BJ (cell line): ENCODE measurements around the gene AVEN. TPM values are rescaled to one million over a fixed set of nuclear protein-coding genes. Genes with fewer than 3 reads are reported as not detected.

ENCODE experiments used
- CTCF ChIA-PET: fragments of 350-600 bp; formaldehyde crosslinking; extraction: SDS; loops from one replicate; lab custom pipeline; 2021; ENCODE audit warnings: antibody characterized with exemption, inconsistent platforms; lab: Yijun Ruan, JAX
- POLR2A ChIA-PET: fragments of 300-600 bp; sonication (Branson Sonifier 250); formaldehyde crosslinking; extraction: SDS; loops from one replicate; lab custom pipeline; 2021; ENCODE audit warnings: antibody characterized with exemption; lab: Charles Lee
- DNase-seq: peaks from one replicate; pipeline ENCODE4 v3.0.0-alpha.2; 2011; ENCODE audit warnings: low read depth
- H3K27me3 ChIP-seq: 2 replicates; pipeline ENCODE4 v1.6.0; 2011; ENCODE audit warnings: low read length; ENCODE audit not compliant: control insufficient read depth, insufficient read depth
- H3K36me3 ChIP-seq: 2 replicates; pipeline ENCODE4 v1.5.1; 2011; ENCODE audit warnings: low read length; ENCODE audit not compliant: control insufficient read depth, insufficient read depth
- H3K4me3 ChIP-seq: 2 replicates; pipeline ENCODE4 v1.5.1; 2011; ENCODE audit warnings: low read depth, mild to moderate bottlenecking, control low read depth, low read length
- polyA plus RNA-seq: library from polyadenylated mRNA; depleted of rRNA; stranded (reverse); fragments of >200 nt; gene quantifications from 2 replicates; pipeline ENCODE4 v1.2.3, GENCODE V29; 2011
- TF ChIP-seq, protein P1 (sequence below): IDR thresholded peaks from 2 replicates; pipeline ENCODE4 v1.5.1; 2011; ENCODE audit warnings: low read depth, mild to moderate bottlenecking, control low read depth, inconsistent platforms, low read length, moderate library complexity; ENCODE audit not compliant: insufficient read depth

Gene AVEN
- polyA plus RNA-seq, 1 experiment: 17.6 TPM

DNA sequence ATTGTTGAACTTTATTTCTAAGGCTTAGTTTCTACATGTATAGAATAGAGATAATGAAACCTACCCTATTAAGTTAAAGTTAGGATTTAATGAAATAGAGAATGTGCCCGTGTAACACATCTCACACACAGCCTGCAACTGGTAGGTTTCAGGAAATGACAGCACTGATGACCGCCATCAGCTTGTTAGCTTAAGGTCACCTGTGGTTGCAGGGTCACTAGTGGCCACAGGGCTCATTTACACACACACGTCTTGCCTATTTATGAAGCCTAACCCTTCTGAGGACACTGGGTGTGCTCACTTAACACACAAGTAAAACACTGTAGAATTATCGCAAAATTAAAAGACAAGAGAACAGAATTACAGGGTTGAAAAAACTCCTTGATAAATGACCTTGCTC lies 50.6 kb downstream of the AVEN start:
- Histone ChIP-seq H3K36me3 (no peaks in the 10 kb centered on the region), H3K27me3 (no peaks in the 10 kb centered on the region), H3K4me3 (no peak overlapping the region)
- ChIA-PET CTCF (no interaction called here), POLR2A (no interaction called here)
- DNase-seq: no peak
- TF ChIP-seq, protein P1, sequence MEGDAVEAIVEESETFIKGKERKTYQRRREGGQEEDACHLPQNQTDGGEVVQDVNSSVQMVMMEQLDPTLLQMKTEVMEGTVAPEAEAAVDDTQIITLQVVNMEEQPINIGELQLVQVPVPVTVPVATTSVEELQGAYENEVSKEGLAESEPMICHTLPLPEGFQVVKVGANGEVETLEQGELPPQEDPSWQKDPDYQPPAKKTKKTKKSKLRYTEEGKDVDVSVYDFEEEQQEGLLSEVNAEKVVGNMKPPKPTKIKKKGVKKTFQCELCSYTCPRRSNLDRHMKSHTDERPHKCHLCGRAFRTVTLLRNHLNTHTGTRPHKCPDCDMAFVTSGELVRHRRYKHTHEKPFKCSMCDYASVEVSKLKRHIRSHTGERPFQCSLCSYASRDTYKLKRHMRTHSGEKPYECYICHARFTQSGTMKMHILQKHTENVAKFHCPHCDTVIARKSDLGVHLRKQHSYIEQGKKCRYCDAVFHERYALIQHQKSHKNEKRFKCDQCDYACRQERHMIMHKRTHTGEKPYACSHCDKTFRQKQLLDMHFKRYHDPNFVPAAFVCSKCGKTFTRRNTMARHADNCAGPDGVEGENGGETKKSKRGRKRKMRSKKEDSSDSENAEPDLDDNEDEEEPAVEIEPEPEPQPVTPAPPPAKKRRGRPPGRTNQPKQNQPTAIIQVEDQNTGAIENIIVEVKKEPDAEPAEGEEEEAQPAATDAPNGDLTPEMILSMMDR: no peak

DNA sequence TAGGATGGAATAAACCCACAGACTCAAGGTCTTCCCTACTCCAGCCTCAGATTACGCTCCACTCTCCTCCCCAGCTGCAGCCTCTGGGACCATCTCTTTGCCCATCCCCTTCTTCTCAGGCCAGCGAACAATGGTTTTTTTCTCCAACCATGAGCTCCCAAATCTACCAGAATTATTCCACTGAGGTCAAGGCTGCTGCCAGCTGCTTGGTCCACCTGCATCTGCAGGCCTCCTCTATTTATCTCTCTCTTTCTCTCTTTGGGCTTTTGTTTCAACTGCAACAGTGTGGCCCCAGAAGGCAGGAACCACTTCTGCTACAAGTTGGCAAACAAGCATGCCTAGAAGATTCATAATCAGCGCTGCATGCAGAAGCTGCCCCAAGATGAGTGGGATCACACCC lies 51.6 kb downstream of the AVEN start:
- TF ChIP-seq, protein P1: no peak
- Histone ChIP-seq H3K36me3 (no peaks in the 10 kb centered on the region), H3K27me3 (no peaks in the 10 kb centered on the region), H3K4me3 (no peak overlapping the region)
- CTCF ChIA-PET: no interaction called here
- no peak for DNase-seq
- POLR2A ChIA-PET: no interaction called here

DNA sequence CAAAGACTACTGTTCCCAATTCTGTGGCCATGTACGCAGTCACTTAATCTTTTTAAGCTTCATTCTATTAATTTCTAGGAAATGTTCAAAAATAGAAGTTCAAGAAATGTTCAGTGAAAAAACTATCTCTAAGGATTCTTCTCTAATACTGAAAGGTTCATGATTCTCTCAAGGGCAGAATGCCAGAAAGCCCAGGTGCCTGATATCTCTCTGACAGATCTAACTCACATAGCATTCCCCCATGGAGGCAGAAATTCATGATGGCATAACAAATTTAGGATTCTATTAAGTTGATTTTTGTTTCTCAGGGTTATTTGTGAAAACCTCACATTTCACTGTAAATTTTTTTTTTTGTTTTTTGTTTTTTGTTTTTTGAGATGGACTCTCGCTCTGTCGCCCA lies 53.3 kb downstream of the AVEN start:
- ChIA-PET CTCF (interaction anchor here (0.7 to 1.7 kb wide), 5 partner anchors 8 to 248 kb away, joined by 3 to 8 read pairs (median 3); no protein-coding TSS in a partner anchor), POLR2A (no interaction called here)
- Histone ChIP-seq H3K4me3 (no peak overlapping the region), H3K27me3 (no peaks in the 10 kb centered on the region), H3K36me3 (no peaks in the 10 kb centered on the region)
- TF ChIP-seq, protein P1: no peak
- DNase-seq: no peak

DNA sequence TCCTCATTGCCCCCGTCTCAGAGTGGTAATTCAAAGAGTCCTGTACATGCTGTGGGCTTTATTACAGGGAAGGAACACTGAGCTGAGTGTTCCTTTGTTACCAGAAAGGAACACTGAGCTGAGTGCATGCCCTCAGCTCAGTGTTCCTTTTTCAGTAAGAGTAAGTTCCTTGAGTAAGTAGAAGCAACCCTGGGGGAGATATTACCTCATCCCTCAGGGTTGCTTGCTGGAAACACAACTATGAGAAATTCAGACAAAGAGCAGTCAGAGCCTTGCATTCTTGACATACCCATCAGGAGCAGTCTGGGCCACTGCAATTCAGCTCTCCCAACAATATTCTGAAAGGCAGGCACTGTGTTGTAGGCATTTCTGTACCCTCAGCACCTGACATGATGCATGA lies 53.7 kb downstream of the AVEN start:
- ChIA-PET CTCF (interaction anchor here (0.7 to 1.7 kb wide), 7 partner anchors 9 to 248 kb away, joined by 3 to 8 read pairs (median 3); no protein-coding TSS in a partner anchor), POLR2A (no interaction called here)
- TF ChIP-seq, protein P1: no peak
- Histone ChIP-seq H3K36me3 (no peaks in the 10 kb centered on the region), H3K4me3 (no peak overlapping the region), H3K27me3 (no peaks in the 10 kb centered on the region)
- peak; percentile 67 for DNase-seq

DNA sequence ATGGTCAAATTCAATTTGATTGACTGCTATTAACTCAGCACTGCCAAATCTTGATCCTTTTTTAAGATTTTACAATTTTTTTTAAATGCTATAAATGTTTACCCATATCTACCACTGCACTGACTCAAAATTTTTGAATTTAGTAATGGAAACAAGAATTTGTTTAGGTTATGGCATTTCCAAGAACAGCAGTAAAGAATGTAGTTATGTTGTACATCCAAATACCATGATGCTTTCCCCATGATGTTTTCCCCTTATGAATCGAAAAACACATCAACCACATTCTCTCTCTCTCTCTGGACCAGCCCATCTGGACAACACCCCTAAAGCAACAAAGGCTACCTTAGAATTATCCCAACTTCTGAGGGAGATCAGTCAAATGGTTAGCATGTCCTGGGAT lies 56.5 kb downstream of the AVEN start:
- Histone ChIP-seq H3K4me3 (no peak overlapping the region), H3K36me3 (no peaks in the 10 kb centered on the region), H3K27me3 (no peaks in the 10 kb centered on the region)
- POLR2A ChIA-PET: no interaction called here
- TF ChIP-seq, protein P1: no peak
- no peak for DNase-seq
- CTCF ChIA-PET: interaction anchor here (0.5 kb wide), 1 partner anchor 49 kb away, joined by 3 read pairs; no protein-coding TSS in a partner anchor
